ENCODE results near the gene TRAPPC3.
A peak's percentile ranks its signal among the peaks of the same experiment; 100 is the strongest.

The TRAPPC3 gene

DNA sequence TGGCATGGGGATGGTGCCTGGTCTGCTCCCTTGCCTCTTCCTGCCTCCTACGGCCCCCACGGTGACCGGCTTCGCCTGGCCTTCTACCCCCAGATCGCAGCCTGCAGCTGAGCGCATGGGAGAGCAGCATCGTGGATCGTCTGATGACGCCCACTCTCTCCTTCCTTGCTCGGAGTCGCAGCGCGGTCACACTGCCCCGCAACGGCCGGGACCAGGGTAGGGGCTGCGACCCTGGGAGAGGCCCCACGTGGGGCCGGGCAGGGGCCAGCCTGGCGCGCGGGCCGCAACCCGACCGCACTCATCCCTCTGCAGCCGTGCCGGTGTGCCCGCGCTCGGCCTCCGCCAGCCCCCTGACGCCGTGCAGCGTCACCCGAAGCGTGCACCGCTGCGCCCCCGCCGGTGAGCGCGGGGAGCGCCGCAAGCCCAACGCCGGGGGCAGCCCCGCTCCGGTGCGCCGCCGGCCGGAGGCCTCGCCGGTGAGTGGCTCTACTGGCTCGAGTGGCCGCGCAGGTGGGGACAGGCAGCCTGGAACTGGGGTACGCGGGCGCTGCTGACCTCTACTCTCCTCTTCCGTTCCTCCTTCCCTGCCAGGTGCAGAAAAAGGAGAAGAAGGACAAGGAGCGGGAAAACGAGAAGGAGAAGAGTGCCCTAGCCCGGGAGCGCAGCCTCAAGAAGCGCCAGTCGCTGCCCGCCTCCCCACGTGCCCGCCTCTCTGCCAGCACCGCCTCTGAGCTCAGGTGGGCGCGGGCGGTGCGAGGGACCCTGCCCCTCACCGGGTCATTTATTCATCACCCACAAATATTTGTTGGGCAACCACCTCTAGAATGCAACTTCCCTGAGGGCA, 27.0 kb upstream of the TRAPPC3 start:
- Histone ChIP-seq H3K4me1 (ENCODE audit: control insufficient read depth in 2 of 2, insufficient read depth in 2 of 2, low read length in 2 of 2) (peaks cover 3 to 11% of the 10 kb centered on the region in 2 donors), H3K27ac (ENCODE audit: low read depth in 2 of 2, low read length in 2 of 2) (peak overlapping the region; percentile 15 to 38), H3K27me3 (ENCODE audit: control insufficient read depth in 2 of 2, insufficient read depth in 2 of 2, low read length in 2 of 2) (no peaks in the 10 kb centered on the region), H3K9me3 (ENCODE audit: control insufficient read depth in 2 of 2, low read length in 2 of 2) (no peaks in the 10 kb centered on the region), H3K36me3 (ENCODE audit: control insufficient read depth in 2 of 2, insufficient read depth in 2 of 2, low read length in 2 of 2) (peaks cover 54 to 65% of the 10 kb centered on the region in 2 donors), H3K9ac (ENCODE audit: low read depth in 1 of 2, low read length in 2 of 2) (no peak overlapping the region), H3K4me3 (ENCODE audit: low read length in 2 of 2) (no peak overlapping the region)

DNA sequence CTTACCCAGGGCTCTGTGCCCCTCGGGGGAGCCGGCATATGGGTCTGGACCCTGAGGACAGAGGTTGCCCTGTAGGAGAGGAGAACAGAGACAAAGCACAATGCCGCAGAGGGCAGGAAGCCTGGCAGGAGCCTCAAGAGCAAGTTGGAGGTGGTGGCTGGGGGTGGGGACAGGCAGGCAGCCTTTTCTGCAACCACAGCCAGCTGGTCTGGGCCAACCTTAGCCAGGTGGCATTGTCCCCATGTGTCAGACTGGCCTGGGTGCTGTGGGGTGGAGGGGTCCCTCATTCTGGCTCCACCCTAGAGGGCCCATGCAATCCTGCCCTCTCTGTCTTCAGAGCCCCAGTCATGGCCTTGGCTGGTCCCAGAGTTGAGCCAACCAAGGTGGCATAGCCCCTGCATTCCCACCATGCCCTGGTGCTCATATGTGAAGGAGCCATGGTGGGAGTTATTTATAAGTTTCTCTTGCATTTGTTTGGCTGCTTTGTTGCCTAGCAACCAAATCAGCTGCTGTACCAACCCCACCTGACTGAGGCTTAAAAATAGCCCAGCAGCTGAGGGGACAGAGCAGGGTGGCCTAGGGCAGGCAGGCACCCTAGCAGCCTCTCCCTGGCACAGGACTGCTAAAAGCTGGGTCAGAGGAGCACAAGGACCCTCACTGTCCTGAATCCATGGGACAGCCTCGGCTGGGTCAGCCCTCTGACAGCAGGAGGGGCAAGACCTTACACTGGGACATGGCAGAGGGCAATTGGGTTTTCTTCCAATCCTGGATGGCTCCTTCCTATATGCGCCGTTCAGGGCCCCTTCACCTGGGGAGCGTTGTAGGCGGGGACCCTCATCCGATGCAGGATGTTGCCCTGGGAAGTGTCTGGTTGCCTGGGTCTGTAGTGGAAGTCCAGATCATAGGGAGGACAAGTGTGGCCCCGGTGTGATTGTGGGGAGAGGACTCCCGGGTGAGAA, 26.1 kb upstream of the TRAPPC3 start:
- H3K27me3 ChIP-seq (ENCODE audit: control insufficient read depth in 2 of 2, insufficient read depth in 2 of 2, low read length in 2 of 2), result no peaks in the 10 kb centered on the region
- H3K9ac ChIP-seq (ENCODE audit: low read depth in 1 of 2, low read length in 2 of 2), result no peak overlapping the region
- peaks cover 3 to 11% of the 10 kb centered on the region in 2 donors for H3K4me1 ChIP-seq (ENCODE audit: control insufficient read depth in 2 of 2, insufficient read depth in 2 of 2, low read length in 2 of 2)
- peak overlapping the region; percentile 15 to 38 for H3K27ac ChIP-seq (ENCODE audit: low read depth in 2 of 2, low read length in 2 of 2)
- H3K9me3 ChIP-seq (ENCODE audit: control insufficient read depth in 2 of 2, low read length in 2 of 2), result no peaks in the 10 kb centered on the region
- peaks cover 53 to 62% of the 10 kb centered on the region in 2 donors for H3K36me3 ChIP-seq (ENCODE audit: control insufficient read depth in 2 of 2, insufficient read depth in 2 of 2, low read length in 2 of 2)
- no peak overlapping the region for H3K4me3 ChIP-seq (ENCODE audit: low read length in 2 of 2)

DNA sequence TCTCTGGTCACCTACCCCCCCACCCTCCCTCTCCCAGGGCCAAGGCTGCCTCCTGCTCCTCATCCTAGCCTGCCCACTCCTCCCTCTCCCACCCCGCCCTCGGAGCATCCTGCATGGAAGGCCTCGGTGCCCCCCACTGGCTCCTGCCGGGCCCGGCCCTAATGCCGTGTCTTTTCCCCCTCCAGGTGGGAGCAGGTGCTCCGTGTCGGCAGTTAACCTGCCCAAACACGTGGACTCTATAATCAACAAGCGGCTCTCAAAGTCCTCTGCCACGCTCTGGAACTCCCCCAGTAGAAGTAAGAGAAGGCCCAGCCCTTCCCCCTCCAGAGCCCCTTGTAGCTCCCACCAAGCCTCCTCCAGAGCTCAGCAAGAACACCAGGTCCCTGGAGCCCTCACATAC, 25.4 kb upstream of the TRAPPC3 start:
- Histone ChIP-seq H3K9me3 (ENCODE audit: control insufficient read depth in 2 of 2, low read length in 2 of 2) (no peaks in the 10 kb centered on the region), H3K9ac (ENCODE audit: low read depth in 1 of 2, low read length in 2 of 2) (no peak overlapping the region), H3K27me3 (ENCODE audit: control insufficient read depth in 2 of 2, insufficient read depth in 2 of 2, low read length in 2 of 2) (no peaks in the 10 kb centered on the region), H3K27ac (ENCODE audit: low read depth in 2 of 2, low read length in 2 of 2) (peak overlapping the region in 1 of 2 donors; percentile 38), H3K4me1 (ENCODE audit: control insufficient read depth in 2 of 2, insufficient read depth in 2 of 2, low read length in 2 of 2) (peaks cover 3 to 11% of the 10 kb centered on the region in 2 donors), H3K36me3 (ENCODE audit: control insufficient read depth in 2 of 2, insufficient read depth in 2 of 2, low read length in 2 of 2) (peaks cover 47 to 58% of the 10 kb centered on the region in 2 donors), H3K4me3 (ENCODE audit: low read length in 2 of 2) (no peak overlapping the region)

DNA sequence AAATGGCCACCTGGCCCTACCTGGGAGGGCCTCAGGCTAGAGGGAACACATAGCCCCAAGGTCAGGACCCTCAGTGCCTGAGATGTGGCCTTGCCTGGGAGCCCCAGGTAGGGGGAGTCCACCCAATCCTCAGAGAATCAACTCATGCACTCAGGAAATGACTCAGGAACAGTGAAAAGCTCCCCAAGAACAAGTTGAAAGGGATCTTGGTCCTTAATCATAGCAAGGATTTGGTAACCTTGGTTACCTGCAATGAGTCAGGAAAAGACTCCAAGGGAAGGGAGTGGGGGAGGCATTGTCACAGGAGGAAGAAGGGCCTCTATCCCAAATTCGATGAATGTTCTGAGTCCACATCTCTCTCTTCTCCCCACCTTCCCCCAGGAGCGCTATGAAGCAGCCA, 23.7 kb upstream of the TRAPPC3 start:
- peaks cover 41 to 51% of the 10 kb centered on the region in 2 donors for H3K36me3 ChIP-seq (ENCODE audit: control insufficient read depth in 2 of 2, insufficient read depth in 2 of 2, low read length in 2 of 2)
- H3K4me1 ChIP-seq (ENCODE audit: control insufficient read depth in 2 of 2, insufficient read depth in 2 of 2, low read length in 2 of 2), result peaks cover 2 to 3% of the 10 kb centered on the region in 2 donors
- H3K27me3 ChIP-seq (ENCODE audit: control insufficient read depth in 2 of 2, insufficient read depth in 2 of 2, low read length in 2 of 2), result no peaks in the 10 kb centered on the region
- H3K4me3 ChIP-seq (ENCODE audit: low read length in 2 of 2), result no peak overlapping the region
- no peak overlapping the region for H3K9ac ChIP-seq (ENCODE audit: low read depth in 1 of 2, low read length in 2 of 2)
- no peak overlapping the region for H3K27ac ChIP-seq (ENCODE audit: low read depth in 2 of 2, low read length in 2 of 2)
- no peaks in the 10 kb centered on the region for H3K9me3 ChIP-seq (ENCODE audit: control insufficient read depth in 2 of 2, low read length in 2 of 2)

DNA sequence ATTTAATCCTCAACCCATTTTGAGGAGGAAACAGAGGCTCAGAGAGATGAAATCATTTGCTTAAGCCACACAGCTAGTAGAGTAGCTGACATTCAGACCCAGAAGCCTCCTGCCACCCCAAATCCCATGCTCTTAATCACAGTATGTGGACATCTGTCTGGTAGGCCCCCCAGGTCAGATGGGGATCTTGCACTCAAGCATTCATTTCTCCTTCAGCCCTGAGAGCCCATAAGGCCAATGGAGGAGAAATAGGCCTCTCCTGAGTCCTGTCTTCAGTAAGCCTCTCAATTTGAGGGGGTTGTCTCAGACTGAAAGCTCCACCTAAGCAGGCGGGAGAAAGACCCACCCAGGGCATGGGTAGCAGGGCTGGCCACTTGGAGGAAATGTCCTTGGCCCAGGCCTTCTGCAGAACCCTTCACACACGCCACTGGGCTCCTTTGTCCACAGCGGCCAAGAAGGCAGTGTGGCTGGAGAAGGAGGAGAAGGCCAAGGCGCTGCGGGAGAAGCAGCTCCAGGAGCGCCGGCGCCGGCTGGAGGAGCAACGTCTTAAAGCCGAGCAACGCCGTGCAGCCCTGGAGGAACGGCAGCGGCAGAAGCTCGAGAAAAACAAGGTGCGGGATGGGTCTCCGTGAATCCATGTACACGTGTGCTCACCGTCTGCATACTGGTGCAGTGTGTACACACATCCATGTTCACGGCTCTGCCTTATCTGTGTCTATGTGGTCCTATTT, 22.9 kb upstream of the TRAPPC3 start:
- peaks cover under 1 to 5% of the 10 kb centered on the region in 2 donors for H3K4me1 ChIP-seq (ENCODE audit: control insufficient read depth in 2 of 2, insufficient read depth in 2 of 2, low read length in 2 of 2)
- no peak overlapping the region for H3K9ac ChIP-seq (ENCODE audit: low read depth in 1 of 2, low read length in 2 of 2)
- H3K27ac ChIP-seq (ENCODE audit: low read depth in 2 of 2, low read length in 2 of 2), result no peak overlapping the region
- no peak overlapping the region for H3K4me3 ChIP-seq (ENCODE audit: low read length in 2 of 2)
- no peaks in the 10 kb centered on the region for H3K27me3 ChIP-seq (ENCODE audit: control insufficient read depth in 2 of 2, insufficient read depth in 2 of 2, low read length in 2 of 2)
- no peaks in the 10 kb centered on the region for H3K9me3 ChIP-seq (ENCODE audit: control insufficient read depth in 2 of 2, low read length in 2 of 2)
- peaks cover 38 to 48% of the 10 kb centered on the region in 2 donors for H3K36me3 ChIP-seq (ENCODE audit: control insufficient read depth in 2 of 2, insufficient read depth in 2 of 2, low read length in 2 of 2)

DNA sequence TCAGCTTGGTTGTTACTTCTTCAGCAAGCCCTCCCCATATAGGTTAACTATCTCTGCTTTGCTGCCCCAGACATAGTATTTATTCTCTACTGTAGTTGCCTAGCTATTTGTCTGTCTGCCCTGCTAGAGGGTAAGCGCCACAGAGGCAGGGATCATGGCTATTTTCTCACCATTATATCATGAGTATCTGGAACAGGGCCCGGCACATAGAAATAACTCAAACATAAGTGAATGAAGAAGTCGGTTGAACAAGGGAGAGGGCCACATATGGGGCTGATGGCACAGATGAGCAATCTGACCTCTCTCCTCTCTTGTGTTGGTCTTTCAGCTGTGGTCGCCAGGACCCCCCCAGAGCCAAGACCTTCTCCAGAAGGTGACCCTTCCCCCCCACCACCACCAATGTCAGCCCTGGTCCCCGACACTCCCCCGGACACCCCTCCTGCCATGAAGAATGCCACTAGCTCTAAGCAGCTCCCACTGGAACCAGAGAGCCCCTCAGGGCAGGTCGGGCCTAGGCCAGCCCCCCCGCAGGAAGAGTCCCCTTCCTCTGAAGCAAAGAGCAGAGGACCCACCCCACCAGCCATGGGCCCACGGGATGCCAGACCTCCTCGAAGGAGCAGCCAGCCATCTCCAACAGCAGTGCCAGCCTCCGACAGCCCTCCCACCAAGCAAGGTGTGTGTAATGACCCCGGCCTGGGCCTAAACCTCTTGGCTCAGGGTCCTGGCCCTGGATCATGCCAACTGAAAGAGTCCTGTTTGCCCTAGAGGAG, 21.5 kb upstream of the TRAPPC3 start:
- Histone ChIP-seq H3K36me3 (ENCODE audit: control insufficient read depth in 2 of 2, insufficient read depth in 2 of 2, low read length in 2 of 2) (peaks cover 34 to 40% of the 10 kb centered on the region in 2 donors), H3K27ac (ENCODE audit: low read depth in 2 of 2, low read length in 2 of 2) (no peak overlapping the region)

DNA sequence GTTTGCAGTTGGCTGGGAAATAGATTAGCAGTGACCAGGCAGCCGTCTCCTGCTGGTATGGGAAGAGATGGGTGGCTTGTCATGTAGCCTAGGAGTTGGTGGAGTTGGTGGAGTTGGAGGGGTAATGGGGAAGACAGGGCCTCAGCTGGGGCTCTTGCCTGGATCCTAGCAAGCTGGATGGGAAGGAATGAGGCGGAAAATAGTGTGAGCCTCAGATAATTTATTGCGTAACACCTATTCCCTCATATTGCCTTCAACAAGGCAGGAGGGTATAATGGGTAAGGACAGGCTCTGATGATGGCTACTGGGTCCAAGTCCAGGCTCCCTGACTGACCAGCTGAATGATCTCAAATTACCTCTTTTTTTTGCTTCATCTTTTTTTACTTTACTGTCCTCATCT, 19.2 kb upstream of the TRAPPC3 start:
- Histone ChIP-seq H3K9me3 (ENCODE audit: control insufficient read depth in 2 of 2, low read length in 2 of 2) (no peaks in the 10 kb centered on the region), H3K27ac (ENCODE audit: low read depth in 2 of 2, low read length in 2 of 2) (no peak overlapping the region), H3K4me1 (ENCODE audit: control insufficient read depth in 2 of 2, insufficient read depth in 2 of 2, low read length in 2 of 2) (peaks cover 2 to 4% of the 10 kb centered on the region in 2 donors), H3K4me3 (ENCODE audit: low read length in 2 of 2) (no peak overlapping the region), H3K27me3 (ENCODE audit: control insufficient read depth in 2 of 2, insufficient read depth in 2 of 2, low read length in 2 of 2) (no peaks in the 10 kb centered on the region), H3K9ac (ENCODE audit: low read depth in 1 of 2, low read length in 2 of 2) (no peak overlapping the region), H3K36me3 (ENCODE audit: control insufficient read depth in 2 of 2, insufficient read depth in 2 of 2, low read length in 2 of 2) (peaks cover 23 to 26% of the 10 kb centered on the region in 2 donors)

More for the DNA sequence above, 21.5 kb upstream of the TRAPPC3 start:
- no peak overlapping the region for H3K9ac ChIP-seq (ENCODE audit: low read depth in 1 of 2, low read length in 2 of 2)
- no peak overlapping the region for H3K4me3 ChIP-seq (ENCODE audit: low read length in 2 of 2)
- H3K4me1 ChIP-seq (ENCODE audit: control insufficient read depth in 2 of 2, insufficient read depth in 2 of 2, low read length in 2 of 2), result peaks cover 2 to 7% of the 10 kb centered on the region in 2 donors
- no peaks in the 10 kb centered on the region for H3K27me3 ChIP-seq (ENCODE audit: control insufficient read depth in 2 of 2, insufficient read depth in 2 of 2, low read length in 2 of 2)
- H3K9me3 ChIP-seq (ENCODE audit: control insufficient read depth in 2 of 2, low read length in 2 of 2), result no peaks in the 10 kb centered on the region

DNA sequence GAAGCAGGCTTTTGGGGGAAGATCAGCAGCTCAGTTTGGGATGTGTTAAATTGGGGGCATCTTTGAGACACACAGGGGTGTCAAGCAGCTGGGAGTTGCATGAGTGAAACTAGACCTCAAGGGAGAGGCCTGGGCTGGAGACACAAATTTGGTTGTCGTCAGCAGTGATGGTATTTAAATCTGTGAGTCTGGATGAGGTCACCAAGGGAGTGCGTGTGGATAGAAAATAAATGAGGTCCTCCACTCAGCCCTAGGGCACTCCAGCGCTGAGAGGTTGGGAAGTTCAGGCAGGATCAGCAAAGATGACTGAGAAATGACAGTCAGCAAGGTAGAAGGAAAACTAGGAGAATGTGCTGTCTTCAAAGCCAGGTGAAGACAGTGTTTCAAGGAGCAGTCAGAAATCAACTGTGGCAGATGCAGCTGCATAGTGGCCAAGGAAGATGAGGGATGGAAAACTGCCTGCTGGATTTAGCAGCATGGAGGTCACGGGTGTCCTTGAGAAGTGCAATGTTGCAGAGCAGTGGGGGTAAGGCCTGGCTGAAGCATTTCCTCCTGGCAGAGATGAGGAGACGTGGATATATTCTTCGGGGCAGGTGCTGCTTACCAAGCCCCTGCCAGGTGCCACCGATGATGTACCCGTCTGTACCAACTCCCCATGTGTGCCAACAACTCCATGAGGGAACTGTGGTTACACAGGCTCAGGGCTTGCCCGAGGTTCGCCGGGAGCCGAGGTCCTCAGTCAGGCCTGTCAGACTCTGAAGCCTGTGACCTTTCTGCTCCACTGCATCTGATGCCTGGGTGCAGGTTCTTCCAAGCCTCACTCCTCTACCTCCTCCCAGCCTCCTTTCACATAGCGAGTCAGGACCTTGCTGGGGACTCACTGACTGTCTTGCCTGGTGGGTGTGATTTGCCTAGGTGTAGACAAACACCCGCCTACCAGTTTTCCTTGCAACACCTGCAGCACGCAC, 17.9 kb upstream of the TRAPPC3 start:
- Histone ChIP-seq H3K36me3 (ENCODE audit: control insufficient read depth in 2 of 2, insufficient read depth in 2 of 2, low read length in 2 of 2) (peaks cover 10 to 13% of the 10 kb centered on the region in 2 donors), H3K4me3 (ENCODE audit: low read length in 2 of 2) (no peak overlapping the region), H3K9me3 (ENCODE audit: control insufficient read depth in 2 of 2, low read length in 2 of 2) (no peaks in the 10 kb centered on the region), H3K4me1 (ENCODE audit: control insufficient read depth in 2 of 2, insufficient read depth in 2 of 2, low read length in 2 of 2) (peaks cover 5 to 11% of the 10 kb centered on the region in 2 donors), H3K27ac (ENCODE audit: low read depth in 2 of 2, low read length in 2 of 2) (no peak overlapping the region), H3K27me3 (ENCODE audit: control insufficient read depth in 2 of 2, insufficient read depth in 2 of 2, low read length in 2 of 2) (no peaks in the 10 kb centered on the region), H3K9ac (ENCODE audit: low read depth in 1 of 2, low read length in 2 of 2) (no peak overlapping the region)

All from mucosa of rectum (tissue), 2 donors.